HepG2 (cell line): ENCODE measurements around the gene ATP13A2.

Experiments
- CTCF ChIP-seq: sonication (generic); formaldehyde crosslinking; IDR thresholded peaks from 2 replicates; pipeline ENCODE4 v1.5.0; 2020; ENCODE audit warnings: mild to moderate bottlenecking, missing genetic modification reagents, moderate library complexity
- MYPOP ChIP-seq: sonication (generic); formaldehyde crosslinking; IDR thresholded peaks from 2 replicates; pipeline ENCODE4 v1.8.1; 2023; ENCODE audit warnings: mild to moderate bottlenecking, moderate library complexity, missing genetic modification reagents
- REXO4 ChIP-seq: sonication (generic); formaldehyde crosslinking; IDR thresholded peaks from 2 replicates; pipeline ENCODE4 v1.8.0; 2022; ENCODE audit warnings: missing genetic modification reagents, mild to moderate bottlenecking, borderline replicate concordance
- ZFP36L2 ChIP-seq: sonication (generic); formaldehyde crosslinking; IDR thresholded peaks from 2 replicates; pipeline ENCODE4 v1.4.0; 2020; ENCODE audit warnings: missing genetic modification reagents
- ZNF777 ChIP-seq: sonication (generic); formaldehyde crosslinking; IDR thresholded peaks from 2 replicates; pipeline ENCODE4 v1.4.0; 2020; ENCODE audit warnings: missing genetic modification reagents
- ZNF850 ChIP-seq: sonication (generic); formaldehyde crosslinking; conservative IDR thresholded peaks from 2 replicates; pipeline ENCODE4 v1.9.0; 2021; ENCODE audit warnings: mild to moderate bottlenecking, missing genetic modification reagents
- TF ChIP-seq, protein P1 (sequence below): sonication (generic); formaldehyde crosslinking; IDR thresholded peaks from 2 replicates; pipeline ENCODE4 v1.8.0; 2022; ENCODE audit warnings: mild to moderate bottlenecking, missing genetic modification reagents, moderate library complexity

GRCh38 chr1:17040135-17040534 is 28.4 kb upstream of the ATP13A2 start:
- no peak for TF ChIP-seq ZNF850 (CRISPR knock-in tag)
- no peak for TF ChIP-seq ZNF777 (CRISPR knock-in tag)
- no peak for TF ChIP-seq MYPOP (CRISPR knock-in tag)
- TF ChIP-seq ZFP36L2 (CRISPR knock-in tag) = no peak
- no peak for TF ChIP-seq CTCF (CRISPR knock-in tag)
- TF ChIP-seq REXO4 = no peak
- TF ChIP-seq, protein P1, sequence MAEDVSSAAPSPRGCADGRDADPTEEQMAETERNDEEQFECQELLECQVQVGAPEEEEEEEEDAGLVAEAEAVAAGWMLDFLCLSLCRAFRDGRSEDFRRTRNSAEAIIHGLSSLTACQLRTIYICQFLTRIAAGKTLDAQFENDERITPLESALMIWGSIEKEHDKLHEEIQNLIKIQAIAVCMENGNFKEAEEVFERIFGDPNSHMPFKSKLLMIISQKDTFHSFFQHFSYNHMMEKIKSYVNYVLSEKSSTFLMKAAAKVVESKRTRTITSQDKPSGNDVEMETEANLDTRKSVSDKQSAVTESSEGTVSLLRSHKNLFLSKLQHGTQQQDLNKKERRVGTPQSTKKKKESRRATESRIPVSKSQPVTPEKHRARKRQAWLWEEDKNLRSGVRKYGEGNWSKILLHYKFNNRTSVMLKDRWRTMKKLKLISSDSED (CRISPR knock-in tag) = no peak
